COLO668 (cell line): Measurements from ENCODE around the gene INSRR.
A peak's percentile ranks its signal among the peaks of the same experiment; 100 is the strongest.

ENCODE experiments used
- DNase-seq: peaks from one replicate; lab custom pipeline; 2025; ENCODE audit not compliant: unreplicated experiment; lab: John Stamatoyannopoulos, UW

INSRR gene

GRCh38 chr1:156894711-156895454 is 36.0 kb upstream of the INSRR start:
- DNase-seq, result no peak

DNA sequence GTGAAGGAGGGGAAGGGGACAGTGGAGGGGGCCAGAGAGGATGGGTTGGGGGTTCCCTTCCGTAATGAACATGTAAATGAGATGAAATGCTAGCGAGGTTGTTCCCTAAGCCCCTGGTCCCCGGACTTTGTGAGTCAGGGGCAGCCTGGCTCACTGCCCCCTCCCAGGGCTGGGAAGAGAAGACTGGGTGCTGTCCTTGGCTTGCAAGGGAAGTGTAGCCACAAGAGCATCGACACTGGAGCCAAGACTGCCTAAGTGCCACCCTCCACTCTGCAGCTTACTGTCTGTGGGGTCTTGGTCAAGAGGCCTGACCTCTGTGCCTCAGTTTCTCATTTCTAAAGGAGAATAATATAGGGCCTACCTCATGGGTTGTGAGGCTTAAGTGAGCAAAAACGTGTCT is 35.1 kb upstream of the INSRR start:
- no peak for DNase-seq

- DNase-seq, result no peak
Observed at GRCh38 chr1:156893048-156893953, 34.4 kb upstream of the INSRR start, which contains the start of gene PEAR1. Gene PEAR1, plus strand, starts transcription at chr1:156893718. Its CDS starts 10,209 bp downstream, at chr1:156903927.

GRCh38 chr1:156892190-156893047 is 33.5 kb upstream of the INSRR start:
- peak; percentile 84 for DNase-seq

GRCh38 chr1:156889802-156890580 is 31.1 kb upstream of the INSRR start:
- peak; percentile 80 for DNase-seq

DNA sequence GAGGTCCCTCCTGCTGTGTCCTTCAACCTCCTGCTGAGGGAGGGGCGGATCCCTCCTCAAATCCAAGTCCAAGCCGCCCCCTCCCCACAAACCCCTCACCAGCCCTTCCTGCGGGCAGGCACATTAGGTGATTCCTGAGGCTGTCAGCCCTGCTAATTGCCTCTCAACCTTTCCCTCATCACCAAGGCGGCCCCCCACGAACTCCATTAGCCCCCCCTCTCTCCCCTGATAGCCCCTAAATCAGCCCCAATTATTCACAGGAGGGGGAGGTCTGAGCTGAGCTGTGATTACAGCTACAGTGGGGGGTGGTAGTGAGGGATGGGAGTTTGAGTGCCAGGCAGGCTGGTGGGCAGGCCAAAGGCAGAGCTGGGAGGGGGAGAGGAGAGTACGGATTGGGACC is 28.8 kb upstream of the INSRR start:
- no peak for DNase-seq

DNA sequence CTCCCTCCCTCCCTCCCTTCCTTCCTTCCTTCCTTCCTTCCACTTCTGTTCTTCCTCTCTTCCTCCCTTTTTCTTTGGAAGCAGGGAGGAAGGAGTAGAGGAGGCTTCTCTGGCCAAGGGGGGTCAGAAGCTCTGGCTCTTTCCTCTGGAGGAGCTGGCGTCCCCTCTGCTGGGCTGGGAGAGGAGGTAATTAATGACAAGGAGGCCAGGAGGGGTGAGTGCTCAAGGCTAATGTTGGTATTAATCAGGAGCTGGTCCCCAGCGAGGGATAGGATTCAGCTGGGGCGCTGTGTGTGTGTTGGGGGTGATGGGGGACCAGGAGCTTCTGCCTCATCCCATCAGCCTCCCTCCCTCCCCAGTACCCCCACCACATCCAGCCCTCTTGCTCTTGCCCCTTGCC is 28.4 kb upstream of the INSRR start:
- DNase-seq, result no peak

- DNase-seq, result no peak
Observed at GRCh38 chr1:156886583-156887281, 27.8 kb upstream of the INSRR start.

GRCh38 chr1:156885880-156886355 is 27.0 kb upstream of the INSRR start:
- DNase-seq, result no peak

GRCh38 chr1:156885314-156885713 is 26.4 kb upstream of the INSRR start:
- DNase-seq, result no peak

DNA sequence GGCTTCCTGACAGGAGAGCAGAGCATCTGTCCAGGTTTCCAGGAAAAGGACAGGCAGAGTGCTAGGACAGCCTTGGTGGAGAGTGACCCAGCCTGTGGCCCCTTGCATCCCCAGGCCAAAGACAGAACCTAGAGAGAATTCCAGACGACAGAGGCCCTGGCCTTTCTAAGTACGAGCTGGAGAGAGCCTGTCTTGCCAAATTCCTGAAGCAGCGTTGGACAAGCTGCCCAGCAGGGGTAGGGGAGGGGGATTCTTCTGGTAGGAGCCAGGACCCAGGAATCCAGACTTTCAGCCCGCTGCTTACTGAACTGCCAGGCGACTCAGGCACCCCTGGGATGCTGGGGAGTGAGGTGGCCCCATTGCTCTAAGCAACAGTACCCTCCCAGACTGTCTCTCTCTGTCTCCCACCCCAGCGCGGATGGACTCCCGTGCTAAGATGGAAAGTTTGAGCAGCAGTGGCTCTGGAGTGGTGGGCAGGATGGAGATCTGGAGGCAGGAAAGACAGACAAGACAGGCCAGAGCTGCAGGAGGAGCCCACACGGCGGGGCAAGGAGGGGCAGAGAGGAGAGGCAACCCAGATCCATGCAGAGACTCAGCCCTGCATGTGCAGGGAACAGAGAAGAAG is 25.8 kb upstream of the INSRR start:
- no peak for DNase-seq

GRCh38 chr1:156883919-156884318 is 25.0 kb upstream of the INSRR start:
- DNase-seq, result no peak

- DNase-seq, result no peak
Observed at GRCh38 chr1:156882543-156882942, 23.6 kb upstream of the INSRR start.

GRCh38 chr1:156881663-156882062 is 22.7 kb upstream of the INSRR start:
- no peak for DNase-seq

DNA sequence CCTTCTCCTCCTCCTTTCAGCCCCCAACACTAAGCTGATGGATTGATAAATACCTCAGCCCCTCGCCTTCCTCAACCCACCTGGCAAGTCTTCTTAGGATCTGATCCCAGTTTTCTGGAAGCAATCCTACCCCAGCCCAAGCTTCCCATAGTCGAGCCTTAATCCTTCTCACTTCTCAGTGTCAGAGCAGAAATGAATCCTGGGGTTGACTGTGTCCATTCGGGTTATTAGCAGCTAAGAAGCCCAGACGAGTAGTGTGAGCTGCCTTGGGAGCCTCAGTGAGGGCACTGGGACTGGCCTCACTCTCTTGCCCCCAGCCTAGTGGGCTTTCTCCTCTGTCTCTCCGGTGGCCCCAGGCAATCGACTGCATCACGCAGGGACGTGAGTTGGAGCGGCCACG is 22.2 kb upstream of the INSRR start:
- DNase-seq, result no peak

DNA sequence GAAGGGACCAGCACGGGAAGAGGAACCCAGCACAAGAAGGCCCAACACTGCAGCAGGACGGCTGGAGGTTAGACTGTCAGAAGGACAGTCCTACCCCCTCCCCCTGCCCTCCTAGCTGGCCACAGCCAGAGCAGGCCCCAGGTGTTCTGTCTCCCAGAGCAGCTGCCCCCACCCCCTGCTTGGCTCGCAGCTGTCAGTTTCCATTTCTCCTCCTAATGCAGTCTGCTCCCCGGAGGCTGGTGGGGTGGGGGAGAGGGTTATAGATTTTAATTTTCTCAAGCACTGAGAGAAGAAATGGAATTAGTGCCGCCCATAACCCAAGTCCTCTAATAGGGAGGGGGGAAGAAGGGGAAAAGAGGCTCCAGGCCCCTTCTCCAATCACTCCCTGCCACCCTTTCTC is 21.6 kb upstream of the INSRR start:
- no peak for DNase-seq

DNA sequence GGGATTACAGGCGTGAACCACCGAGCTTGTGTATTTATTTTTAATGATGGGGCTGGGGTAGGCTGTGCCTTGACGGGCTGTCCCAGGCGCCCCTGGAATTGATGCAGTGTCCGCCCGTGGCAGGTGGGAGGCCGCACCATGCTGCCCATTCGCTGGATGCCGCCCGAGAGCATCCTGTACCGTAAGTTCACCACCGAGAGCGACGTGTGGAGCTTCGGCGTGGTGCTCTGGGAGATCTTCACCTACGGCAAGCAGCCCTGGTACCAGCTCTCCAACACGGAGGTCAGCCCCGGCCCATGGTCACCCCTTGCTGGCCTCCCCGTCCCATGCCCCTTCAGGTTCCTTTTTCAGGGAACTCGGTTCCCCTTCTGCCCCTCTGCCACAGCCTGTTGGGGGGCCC is 21.0 kb upstream of the INSRR start:
- DNase-seq, result no peak

GRCh38 chr1:156877433-156878170 is 18.7 kb upstream of the INSRR start:
- DNase-seq, result no peak

DNA sequence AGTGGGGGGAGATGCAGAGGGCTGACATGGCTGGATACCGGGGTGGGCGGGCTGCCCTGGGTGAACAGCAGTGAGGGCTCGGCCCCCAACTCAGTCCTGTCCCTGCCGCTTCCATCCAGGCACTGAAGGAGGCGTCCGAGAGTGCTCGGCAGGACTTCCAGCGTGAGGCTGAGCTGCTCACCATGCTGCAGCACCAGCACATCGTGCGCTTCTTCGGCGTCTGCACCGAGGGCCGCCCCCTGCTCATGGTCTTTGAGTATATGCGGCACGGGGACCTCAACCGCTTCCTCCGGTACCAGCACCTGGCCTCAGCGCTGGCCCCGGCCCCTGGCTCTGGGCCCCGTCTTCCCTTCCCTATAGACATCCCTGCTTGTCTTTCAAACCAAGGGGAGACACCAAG is 17.4 kb upstream of the INSRR start:
- no peak for DNase-seq
